Breast epithelium (tissue), 4 donors: ENCODE results near the gene PRKG1. TPM values are rescaled to one million over a fixed set of nuclear protein-coding genes. Genes with fewer than 3 reads are reported as not detected.
A peak's percentile ranks its signal among the peaks of the same experiment; 100 is the strongest.

ENCODE experiments used
- DNase-seq, 2 donors: peaks; one replicate each; pipeline ENCODE4 v3.0.0-alpha.2; 2019; ENCODE audit warnings: low spot score in 2 of 2
- H3K27ac ChIP-seq, 2 donors: fragments of 200-600 bp; sonication (generic) in 1 of 2; one replicate each; pipeline ENCODE4 v1.5.1; 2016 to 2019; ENCODE audit warnings: mild to moderate bottlenecking in 1 of 2
- H3K27me3 ChIP-seq, 2 donors: fragments of 200-600 bp; sonication (generic) in 1 of 2; one replicate each; pipeline versions ENCODE4 v1.5.1 to v1.6.0; 2017 to 2019; ENCODE audit warnings: control low read depth in 1 of 2, mild to moderate bottlenecking in 1 of 2
- H3K36me3 ChIP-seq: fragments of 200-600 bp; one replicate; pipeline ENCODE4 v1.5.1; 2019
- H3K4me1 ChIP-seq, 2 donors: fragments of 200-600 bp; sonication (generic); one replicate each; pipeline ENCODE4 v1.5.1; 2016 to 2019; ENCODE audit warnings: control low read depth in 1 of 2
- H3K4me3 ChIP-seq, 3 donors: fragments of 200-600 bp; sonication (generic); 1 replicate in 2 of 3; 2 replicates in 1 of 3; pipeline ENCODE4 v1.5.1; 2016 to 2019; ENCODE audit warnings: mild to moderate bottlenecking in 3 of 3, moderate library complexity in 2 of 3
- H3K9me3 ChIP-seq, 2 donors: fragments of 200-600 bp; sonication (generic) in 1 of 2; one replicate each; pipeline ENCODE4 v1.5.1; 2016 to 2019; ENCODE audit warnings: control low read depth in 1 of 2
- CTCF ChIP-seq, 3 donors: fragments of 450-650 bp; IDR thresholded peaks; one replicate each; pipeline ENCODE4 v1.5.1; 2016 to 2017; ENCODE audit warnings: antibody characterized with exemption in 3 of 3, mild to moderate bottlenecking in 3 of 3, moderate library complexity in 3 of 3
- POLR2A ChIP-seq: fragments of 450-650 bp; IDR thresholded peaks from one replicate; pipeline ENCODE4 v1.6.1; 2016; ENCODE audit warnings: antibody characterized with exemption, mild to moderate bottlenecking, moderate library complexity
- POLR2AphosphoS5 ChIP-seq, 3 donors: sonication (generic); formaldehyde crosslinking; IDR thresholded peaks; one replicate each; pipeline ENCODE4 v1.6.1; 2017; ENCODE audit warnings: antibody characterized with exemption in 3 of 3
- intact Hi-C: fragments of 100-400 bp; cut with DNase I; formaldehyde crosslinking; loops from one replicate; pipeline ENCODE4 v1.15.1; 2023; ENCODE audit warnings: low total_unique reads
- total RNA-seq, 3 donors: library from RNA; depleted of rRNA; stranded (reverse); fragments of >200 nt; gene quantifications; one replicate each; pipeline ENCODE4 v1.1.0, GENCODE V29; 2016

The PRKG1 gene
- total RNA-seq, 3 donors from 2014 or later = 10.9 to 36.9 (median 19.7) TPM

DNA sequence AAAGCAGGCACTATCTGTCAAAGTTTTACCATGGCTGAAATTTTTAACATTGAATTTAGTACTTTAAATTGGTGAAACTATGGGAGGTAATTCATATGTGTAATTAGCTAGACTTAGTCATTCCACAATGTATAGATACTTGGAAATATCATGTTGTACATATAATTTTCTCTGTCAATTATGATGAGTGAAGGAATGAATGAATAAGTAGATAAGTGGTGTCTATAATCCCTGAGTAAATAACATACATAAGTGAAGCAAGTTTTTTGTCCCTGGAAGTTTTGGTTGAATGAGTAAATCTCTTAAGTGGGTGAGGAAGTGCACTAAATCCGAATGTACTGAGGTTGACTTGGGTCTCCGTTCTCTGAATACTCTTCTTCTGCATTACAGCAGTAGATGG, 424.1 kb downstream of the PRKG1 start:
- Histone ChIP-seq H3K36me3 (no peaks in the 10 kb centered on the region), H3K9me3 (no peaks in the 10 kb centered on the region), H3K4me1 (no peaks in the 10 kb centered on the region), H3K27ac (no peak overlapping the region), H3K27me3 (no peaks in the 10 kb centered on the region), H3K4me3 (no peak overlapping the region)
- intact Hi-C loops = no loop called here
- no peak for TF ChIP-seq POLR2AphosphoS5 (IDR thresholded peaks at IDR 0.05)
- TF ChIP-seq CTCF (IDR thresholded peaks at IDR 0.05) = no peak
- TF ChIP-seq POLR2A = no peak
- DNase-seq = no peak

GRCh38 chr10:51501396-51501795, 427.1 kb downstream of the PRKG1 start:
- TF ChIP-seq CTCF (IDR thresholded peaks at IDR 0.05) (no peak), POLR2AphosphoS5 (IDR thresholded peaks at IDR 0.05) (no peak), POLR2A (no peak)
- intact Hi-C loops = loop anchor here (10.0 kb wide), 1 partner anchor 277 kb away; no protein-coding TSS in a partner anchor
- Histone ChIP-seq H3K27ac (peak overlapping the region in 1 of 2 donors; percentile 33), H3K27me3 (no peaks in the 10 kb centered on the region), H3K4me3 (no peak overlapping the region), H3K36me3 (no peaks in the 10 kb centered on the region), H3K4me1 (no peaks in the 10 kb centered on the region), H3K9me3 (no peaks in the 10 kb centered on the region)
- DNase-seq = peak in 1 of 2 donors; percentile 29

DNA sequence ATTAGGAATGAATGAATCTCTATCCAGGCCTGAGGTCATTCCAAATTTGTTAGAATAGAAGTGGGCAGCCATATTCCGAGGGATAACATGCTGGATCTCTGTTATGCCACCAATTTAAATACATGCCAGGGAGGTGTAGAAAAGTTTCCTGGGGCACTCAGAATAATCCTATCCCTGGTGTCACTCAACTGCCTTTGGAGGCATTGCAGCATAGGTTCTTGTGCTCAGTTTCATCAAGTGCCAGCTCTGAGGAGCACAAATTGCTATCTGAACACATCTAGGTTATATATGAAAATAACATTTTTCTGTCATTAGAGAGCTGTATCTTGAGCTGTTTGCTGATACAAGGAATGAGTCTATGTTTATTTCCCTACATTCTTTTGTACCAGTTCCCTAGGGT, 427.8 kb downstream of the PRKG1 start:
- Histone ChIP-seq H3K4me3 (no peak overlapping the region), H3K36me3 (no peaks in the 10 kb centered on the region), H3K27me3 (no peaks in the 10 kb centered on the region), H3K4me1 (no peaks in the 10 kb centered on the region), H3K9me3 (no peaks in the 10 kb centered on the region), H3K27ac (peak overlapping the region; percentile 22 to 35)
- no peak for DNase-seq
- TF ChIP-seq CTCF (IDR thresholded peaks at IDR 0.05) (no peak), POLR2A (no peak), POLR2AphosphoS5 (IDR thresholded peaks at IDR 0.05) (no peak)
- intact Hi-C loops = loop anchor here (10.0 kb wide), 1 partner anchor 277 kb away; no protein-coding TSS in a partner anchor

DNA sequence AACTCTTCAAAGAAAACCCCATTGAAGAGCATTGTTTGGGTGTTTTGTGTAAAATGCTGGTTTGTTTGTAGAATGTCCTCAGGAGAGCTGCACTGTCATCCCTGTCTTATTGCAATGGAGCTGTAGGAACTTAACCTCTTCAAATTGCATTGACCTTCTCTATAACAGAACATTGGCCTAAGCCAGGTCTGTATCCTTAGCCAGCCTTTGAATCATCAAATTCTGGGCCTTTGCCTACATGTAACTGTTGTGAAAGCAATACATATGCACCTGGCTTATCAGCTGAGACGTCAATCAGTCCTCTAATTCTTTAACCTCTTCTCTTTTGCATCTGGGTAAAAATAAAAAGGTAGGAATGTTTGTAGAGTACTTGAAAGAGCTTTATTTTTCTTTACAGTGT, 429.1 kb downstream of the PRKG1 start:
- intact Hi-C loops = loop anchor here (10.0 kb wide), 1 partner anchor 279 kb away; no protein-coding TSS in a partner anchor
- H3K4me1 ChIP-seq = no peaks in the 10 kb centered on the region
- no peak for TF ChIP-seq POLR2AphosphoS5 (IDR thresholded peaks at IDR 0.05)
- no peak for TF ChIP-seq POLR2A
- no peak for TF ChIP-seq CTCF (IDR thresholded peaks at IDR 0.05)

DNA sequence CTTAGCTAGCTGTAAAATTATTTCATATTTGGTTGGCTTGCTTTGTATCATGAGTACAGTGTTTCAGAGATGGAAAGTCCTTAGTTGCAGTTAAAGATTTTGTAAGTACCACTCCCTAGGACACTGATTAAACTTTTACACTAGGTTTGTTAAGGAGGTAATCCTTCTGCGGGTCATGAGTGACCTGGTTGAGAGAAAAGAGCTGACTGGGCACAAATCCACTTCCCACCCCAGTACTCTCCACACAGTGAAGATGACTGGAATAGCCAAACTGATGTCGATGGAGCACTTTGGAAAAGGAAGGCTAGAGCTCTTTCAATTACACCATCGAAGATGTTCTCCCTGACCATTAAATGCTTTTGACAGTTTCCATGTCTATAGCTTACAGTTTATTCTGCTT, 433.2 kb downstream of the PRKG1 start:
- no peak for DNase-seq
- H3K27me3 ChIP-seq = no peaks in the 10 kb centered on the region
- H3K27ac ChIP-seq = no peak overlapping the region
- H3K9me3 ChIP-seq = no peaks in the 10 kb centered on the region
- no peaks in the 10 kb centered on the region for H3K4me1 ChIP-seq
- intact Hi-C loops = loop anchor here (10.0 kb wide), 1 partner anchor 283 kb away; no protein-coding TSS in a partner anchor
- H3K4me3 ChIP-seq = no peak overlapping the region
- H3K36me3 ChIP-seq = no peaks in the 10 kb centered on the region
- TF ChIP-seq CTCF (IDR thresholded peaks at IDR 0.05) (no peak), POLR2AphosphoS5 (IDR thresholded peaks at IDR 0.05) (no peak), POLR2A (no peak)

More for the DNA sequence above, 429.1 kb downstream of the PRKG1 start:
- Histone ChIP-seq H3K27me3 (no peaks in the 10 kb centered on the region), H3K4me3 (no peak overlapping the region), H3K36me3 (no peaks in the 10 kb centered on the region), H3K27ac (no peak overlapping the region), H3K9me3 (no peaks in the 10 kb centered on the region)
- no peak for DNase-seq
